ENCODE results near the gene SORCS2.

DNA sequence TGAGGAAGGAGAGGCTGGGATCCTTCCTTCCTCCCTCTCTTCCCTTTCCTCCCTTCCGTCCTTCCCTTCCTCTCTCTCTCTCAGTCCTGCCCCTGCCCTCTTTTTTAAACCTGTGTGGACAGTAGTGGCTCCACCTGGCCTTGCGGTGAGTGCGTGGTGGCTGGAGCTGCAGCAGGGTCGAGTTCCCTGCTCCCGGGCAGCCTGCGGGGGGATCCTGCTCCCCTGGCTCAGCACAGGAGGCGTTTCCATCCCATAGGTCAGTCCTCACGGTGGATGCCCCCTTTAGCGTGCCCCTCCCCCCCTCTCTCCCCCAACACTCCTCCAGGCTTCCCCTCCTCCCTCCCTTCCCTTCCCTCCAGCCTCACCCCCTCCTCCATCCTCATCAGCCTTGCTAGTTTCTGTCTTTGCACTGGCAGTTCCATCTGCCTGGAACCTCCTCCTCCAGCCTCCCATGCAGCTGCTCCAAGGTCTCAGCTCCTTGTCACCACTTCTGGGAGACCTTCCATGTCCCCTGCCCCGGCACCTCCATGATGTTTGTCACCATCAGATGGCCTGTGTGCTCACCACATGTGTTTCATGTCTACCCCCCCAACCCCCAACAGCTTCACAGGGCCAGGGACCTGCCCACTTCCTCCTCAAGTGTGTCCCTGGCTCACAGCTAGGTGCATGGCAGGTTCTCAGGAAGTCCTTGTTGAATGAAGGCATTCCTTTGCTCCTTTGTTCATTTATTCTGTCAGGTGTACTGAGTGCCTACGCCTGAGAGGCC is 174.0 kb downstream of the SORCS2 start:
- TF ChIP-seq, protein P1, sequence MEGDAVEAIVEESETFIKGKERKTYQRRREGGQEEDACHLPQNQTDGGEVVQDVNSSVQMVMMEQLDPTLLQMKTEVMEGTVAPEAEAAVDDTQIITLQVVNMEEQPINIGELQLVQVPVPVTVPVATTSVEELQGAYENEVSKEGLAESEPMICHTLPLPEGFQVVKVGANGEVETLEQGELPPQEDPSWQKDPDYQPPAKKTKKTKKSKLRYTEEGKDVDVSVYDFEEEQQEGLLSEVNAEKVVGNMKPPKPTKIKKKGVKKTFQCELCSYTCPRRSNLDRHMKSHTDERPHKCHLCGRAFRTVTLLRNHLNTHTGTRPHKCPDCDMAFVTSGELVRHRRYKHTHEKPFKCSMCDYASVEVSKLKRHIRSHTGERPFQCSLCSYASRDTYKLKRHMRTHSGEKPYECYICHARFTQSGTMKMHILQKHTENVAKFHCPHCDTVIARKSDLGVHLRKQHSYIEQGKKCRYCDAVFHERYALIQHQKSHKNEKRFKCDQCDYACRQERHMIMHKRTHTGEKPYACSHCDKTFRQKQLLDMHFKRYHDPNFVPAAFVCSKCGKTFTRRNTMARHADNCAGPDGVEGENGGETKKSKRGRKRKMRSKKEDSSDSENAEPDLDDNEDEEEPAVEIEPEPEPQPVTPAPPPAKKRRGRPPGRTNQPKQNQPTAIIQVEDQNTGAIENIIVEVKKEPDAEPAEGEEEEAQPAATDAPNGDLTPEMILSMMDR (IDR thresholded peaks at IDR 0.05) = no peak
- no peak for TF ChIP-seq POLR2A (IDR thresholded peaks at IDR 0.05)

All from Peyer's patch (tissue), 4 donors.